22Rv1 (cell line): ENCODE results near the gene FIBCD1.

Experiments used
- ZFX ChIP-seq: fragments of 450-650 bp; IDR thresholded peaks from 2 replicates; pipeline ENCODE4 v1.6.1; 2017; ENCODE audit warnings: antibody characterized with exemption, borderline replicate concordance
- TF ChIP-seq, protein P1 (sequence below): fragments of 450-650 bp; IDR thresholded peaks from 2 replicates; pipeline ENCODE4 v1.5.1; 2017; ENCODE audit warnings: mild to moderate bottlenecking

DNA sequence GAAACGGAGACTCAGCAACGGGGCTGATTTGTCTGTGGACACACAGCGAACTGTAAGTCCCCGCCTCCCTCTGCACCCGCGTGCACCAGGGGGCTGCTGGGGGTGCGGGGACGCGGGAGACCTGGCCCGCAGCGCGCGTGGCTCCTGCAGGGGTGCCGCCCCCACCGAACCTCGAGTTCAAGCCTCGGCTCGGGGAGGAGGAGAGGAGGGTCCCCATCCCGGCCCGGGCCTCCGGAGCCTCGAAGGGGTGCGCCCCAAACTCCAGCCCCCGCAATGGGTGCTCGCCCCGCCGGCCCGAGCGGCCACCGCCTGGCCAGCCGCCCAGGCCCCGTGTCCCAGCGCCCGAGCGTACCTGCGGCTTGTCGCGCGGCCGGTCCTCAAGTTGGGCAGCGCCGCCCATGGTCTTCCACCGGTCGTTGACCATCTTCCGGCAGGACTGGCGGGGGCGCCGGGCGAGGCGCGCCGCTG, 829 bp downstream of the FIBCD1 start:
- TF ChIP-seq, protein P1, sequence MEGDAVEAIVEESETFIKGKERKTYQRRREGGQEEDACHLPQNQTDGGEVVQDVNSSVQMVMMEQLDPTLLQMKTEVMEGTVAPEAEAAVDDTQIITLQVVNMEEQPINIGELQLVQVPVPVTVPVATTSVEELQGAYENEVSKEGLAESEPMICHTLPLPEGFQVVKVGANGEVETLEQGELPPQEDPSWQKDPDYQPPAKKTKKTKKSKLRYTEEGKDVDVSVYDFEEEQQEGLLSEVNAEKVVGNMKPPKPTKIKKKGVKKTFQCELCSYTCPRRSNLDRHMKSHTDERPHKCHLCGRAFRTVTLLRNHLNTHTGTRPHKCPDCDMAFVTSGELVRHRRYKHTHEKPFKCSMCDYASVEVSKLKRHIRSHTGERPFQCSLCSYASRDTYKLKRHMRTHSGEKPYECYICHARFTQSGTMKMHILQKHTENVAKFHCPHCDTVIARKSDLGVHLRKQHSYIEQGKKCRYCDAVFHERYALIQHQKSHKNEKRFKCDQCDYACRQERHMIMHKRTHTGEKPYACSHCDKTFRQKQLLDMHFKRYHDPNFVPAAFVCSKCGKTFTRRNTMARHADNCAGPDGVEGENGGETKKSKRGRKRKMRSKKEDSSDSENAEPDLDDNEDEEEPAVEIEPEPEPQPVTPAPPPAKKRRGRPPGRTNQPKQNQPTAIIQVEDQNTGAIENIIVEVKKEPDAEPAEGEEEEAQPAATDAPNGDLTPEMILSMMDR, result no peak
- TF ChIP-seq ZFX, result no peak
